C4-2B (cell line): ENCODE data around the gene EPN1.

ENCODE experiments used
- CTCF ChIP-seq: fragments of 450-650 bp; conservative IDR thresholded peaks from 2 replicates; pipeline ENCODE4 v1.5.1; 2017; ENCODE audit warnings: mild to moderate bottlenecking
- ZFX ChIP-seq: fragments of 450-650 bp; IDR thresholded peaks from 2 replicates; pipeline ENCODE4 v1.6.1; 2017

- TF ChIP-seq CTCF: no peak
- TF ChIP-seq ZFX: no peak; the same call in 1 of the 2 replicates
Observed at GRCh38 chr19:55675661-55676354, 782 bp downstream of the EPN1 start.
